DMS114 treated with DMSO at 0.1 percent for 48 hours (cell line): ENCODE measurements around the gene PLVAP.

Experiments used
- DNase-seq: peaks from one replicate; lab custom pipeline; 2025; ENCODE audit not compliant: unreplicated experiment; lab: John Stamatoyannopoulos, UW

The PLVAP gene

DNA sequence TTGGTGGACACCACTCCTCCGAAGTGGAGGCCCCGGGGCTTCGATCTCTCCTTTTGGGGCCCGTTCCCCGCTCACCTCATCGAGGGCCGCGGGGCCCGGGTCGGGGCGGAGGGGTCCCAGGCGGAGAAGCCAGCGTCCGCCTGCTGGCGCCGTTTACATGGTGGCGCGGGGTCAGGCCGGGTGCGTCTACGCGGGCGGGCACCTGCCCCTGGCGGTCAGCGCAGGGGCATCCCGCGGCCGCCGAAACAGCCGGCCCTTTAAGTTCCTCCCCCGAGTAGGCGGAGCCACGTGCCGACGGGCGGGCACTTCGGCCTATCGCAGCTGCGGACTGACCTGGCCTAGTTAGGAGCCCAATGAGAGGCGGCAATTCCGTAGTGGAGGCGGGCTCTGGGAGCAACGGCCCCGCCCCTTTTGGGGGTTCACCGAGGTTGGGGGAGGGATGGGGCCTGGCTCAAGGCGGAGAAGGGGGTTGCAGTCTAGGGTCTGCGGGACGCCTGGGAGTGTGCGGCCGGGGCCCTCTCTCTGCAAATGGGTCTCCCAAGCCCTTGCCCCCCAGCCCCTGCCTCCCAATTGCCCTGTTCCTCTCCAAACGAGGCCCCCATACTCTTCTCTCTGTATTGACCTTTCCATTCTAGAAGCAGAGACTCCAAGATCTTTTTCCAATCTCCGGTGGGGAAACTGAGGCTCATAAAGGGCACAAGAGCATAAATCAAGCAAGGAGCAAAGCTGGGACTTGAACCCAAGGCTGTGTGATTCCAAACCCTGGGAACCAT lies 73.8 kb downstream of the PLVAP start, which contains the start of gene ABHD8:
Gene ABHD8 (minus strand): TSS at position 259 of the 773 bp plus-strand sequence. CDS start 1,809 bp downstream, outside the sequence.
- peak; percentile 91 for DNase-seq

- DNase-seq, result no peak
These were observed 74.6 kb downstream of the PLVAP start for GRCh38 chr19:17302391-17303166.
